ENCODE results near the gene PTPRM. TPM values are rescaled to one million over a fixed set of nuclear protein-coding genes. Genes with fewer than 3 reads are reported as not detected.

Gene PTPRM
- total RNA-seq, 1 experiment from 2014 or later, result 42.3 TPM

- no TSS peak for BruUV-seq (replicated peaks)
- no peaks in the 10 kb centered on the region for H3K27me3 Mint-ChIP-seq (ENCODE audit: unreplicated experiment)
- intact Hi-C loops (cut with micrococcal nuclease; ENCODE audit: unreplicated experiment), result loop anchor here (1.0 to 2.0 kb wide), 2 partner anchors 11 to 80 kb away; no protein-coding TSS in a partner anchor
- peaks cover 10% of the 10 kb centered on the region for H3K9me3 Mint-ChIP-seq (ENCODE audit: low read depth, unreplicated experiment)
- no peak overlapping the region for H3K4me3 Mint-ChIP-seq (ENCODE audit: low read depth, unreplicated experiment)
- peaks cover 6% of the 10 kb centered on the region for H3K36me3 Mint-ChIP-seq (ENCODE audit: insufficient read depth, unreplicated experiment)
- peaks cover 24% of the 10 kb centered on the region for H3K4me1 Mint-ChIP-seq (ENCODE audit: low read depth, unreplicated experiment)
- H3K27ac Mint-ChIP-seq (ENCODE audit: unreplicated experiment), result peak overlapping the region; percentile 85
- no peak for TF ChIP-seq CTCF (IDR thresholded peaks at IDR 0.05; ENCODE audit: unreplicated experiment)
- CTCF ChIA-PET, result interaction anchor here (3.2 kb wide), 1 partner anchor 81 kb away, joined by 15 read pairs; no protein-coding TSS in a partner anchor
- no peak for DNase-seq
Measured at GRCh38 chr18:7870855-7871254, 303.7 kb downstream of the PTPRM start.

- intact Hi-C loops (cut with micrococcal nuclease; ENCODE audit: unreplicated experiment), result loop anchor here (1.0 to 2.0 kb wide), 4 partner anchors 10 to 81 kb away; no protein-coding TSS in a partner anchor
- Mint-ChIP-seq H3K4me3 (ENCODE audit: low read depth, unreplicated experiment) (peak overlapping the region; percentile 26), H3K27me3 (ENCODE audit: unreplicated experiment) (no peaks in the 10 kb centered on the region), H3K36me3 (ENCODE audit: insufficient read depth, unreplicated experiment) (peaks cover 6% of the 10 kb centered on the region), H3K27ac (ENCODE audit: unreplicated experiment) (peak overlapping the region; percentile 85), H3K9me3 (ENCODE audit: low read depth, unreplicated experiment) (peaks cover 5% of the 10 kb centered on the region), H3K4me1 (ENCODE audit: low read depth, unreplicated experiment) (peaks cover 24% of the 10 kb centered on the region)
- DNase-seq, result peak; percentile 60
- CTCF ChIA-PET, result interaction anchor here (0.6 to 3.2 kb wide), 3 partner anchors 13 to 253 kb away, joined by 3 to 15 read pairs (median 3); no protein-coding TSS in a partner anchor
- no peak for TF ChIP-seq CTCF (IDR thresholded peaks at IDR 0.05; ENCODE audit: unreplicated experiment)
- BruUV-seq (replicated peaks), result no TSS peak
Measured at GRCh38 chr18:7871560-7872456, 304.7 kb downstream of the PTPRM start.

GRCh38 chr18:7872569-7872968, 305.5 kb downstream of the PTPRM start:
- CTCF ChIA-PET, result interaction anchor here (0.6 to 3.2 kb wide), 2 partner anchors 12 to 83 kb away, joined by 3 to 15 read pairs; no protein-coding TSS in a partner anchor
- H3K4me1 Mint-ChIP-seq (ENCODE audit: low read depth, unreplicated experiment), result peaks cover 27% of the 10 kb centered on the region
- H3K27ac Mint-ChIP-seq (ENCODE audit: unreplicated experiment), result peak overlapping the region; percentile 85
- peak; percentile 37 for DNase-seq
- peak overlapping the region; percentile 26 for H3K4me3 Mint-ChIP-seq (ENCODE audit: low read depth, unreplicated experiment)
- intact Hi-C loops (cut with micrococcal nuclease; ENCODE audit: unreplicated experiment), result loop anchor here (1.0 kb wide), 2 partner anchors 50 to 54 kb away; no protein-coding TSS in a partner anchor
- H3K27me3 Mint-ChIP-seq (ENCODE audit: unreplicated experiment), result no peaks in the 10 kb centered on the region
- peaks cover 3% of the 10 kb centered on the region for H3K9me3 Mint-ChIP-seq (ENCODE audit: low read depth, unreplicated experiment)
- TF ChIP-seq CTCF (IDR thresholded peaks at IDR 0.05; ENCODE audit: unreplicated experiment), result no peak
- peaks cover 6% of the 10 kb centered on the region for H3K36me3 Mint-ChIP-seq (ENCODE audit: insufficient read depth, unreplicated experiment)
- no TSS peak for BruUV-seq (replicated peaks)

GRCh38 chr18:7873316-7873715, 306.2 kb downstream of the PTPRM start:
- DNase-seq, result no peak
- BruUV-seq (replicated peaks), result no TSS peak
- TF ChIP-seq CTCF (IDR thresholded peaks at IDR 0.05; ENCODE audit: unreplicated experiment), result no peak
- CTCF ChIA-PET, result interaction anchor here (1.4 to 3.2 kb wide), 2 partner anchors 54 to 83 kb away, joined by 3 to 15 read pairs; no protein-coding TSS in a partner anchor
- intact Hi-C loops (cut with micrococcal nuclease; ENCODE audit: unreplicated experiment), result no loop called here
- H3K4me1 Mint-ChIP-seq (ENCODE audit: low read depth, unreplicated experiment), result peaks cover 34% of the 10 kb centered on the region
- peak overlapping the region; percentile 85 for H3K27ac Mint-ChIP-seq (ENCODE audit: unreplicated experiment)
- H3K9me3 Mint-ChIP-seq (ENCODE audit: low read depth, unreplicated experiment), result no peaks in the 10 kb centered on the region
- no peak overlapping the region for H3K4me3 Mint-ChIP-seq (ENCODE audit: low read depth, unreplicated experiment)
- H3K27me3 Mint-ChIP-seq (ENCODE audit: unreplicated experiment), result no peaks in the 10 kb centered on the region
- peaks cover 6% of the 10 kb centered on the region for H3K36me3 Mint-ChIP-seq (ENCODE audit: insufficient read depth, unreplicated experiment)

Data from Calu3 (cell line).